Stomach (tissue), 4 donors: ENCODE results near the gene GABRG3.

Experiments used
- CTCF ChIP-seq, 7 experiments: fragments of 450-650 bp in 4 of 7; fragments of 200-600 bp in 3 of 7; sonication (generic) in 3 of 7; IDR thresholded peaks; one replicate each; pipeline ENCODE4 v1.5.1; 2016 to 2019; ENCODE audit warnings: antibody characterized with exemption in 7 of 7, control low read depth in 2 of 7, mild to moderate bottlenecking in 1 of 7
- POLR2AphosphoS5 ChIP-seq, 3 donors: sonication (generic); formaldehyde crosslinking; IDR thresholded peaks; one replicate each; pipeline ENCODE4 v1.6.1; 2016; ENCODE audit warnings: antibody characterized with exemption in 3 of 3

GRCh38 chr15:27576576-27576975 is 605.6 kb downstream of the GABRG3 start:
- TF ChIP-seq POLR2AphosphoS5 (IDR thresholded peaks at IDR 0.05) (no peak), CTCF (IDR thresholded peaks at IDR 0.05) (no peak)
